Left renal cortex interstitium (tissue), 4 donors: ENCODE results near the gene CPSF4. TPM values are rescaled to one million over a fixed set of nuclear protein-coding genes. Genes with fewer than 3 reads are reported as not detected.
"Not testable (repeated sequence)": the region's sequence is repeated elsewhere in the genome, so short reads cannot be mapped to it uniquely, and the experiment has no call there.

Source experiments
- DNase-seq, 4 donors: peaks; one replicate each; pipeline ENCODE4 v3.0.0-alpha.2; 2013; ENCODE audit warnings: low read depth in 4 of 4, low spot score in 2 of 4, missing footprints in 1 of 4
- polyA plus RNA-seq, 4 donors: library from polyadenylated mRNA; unstranded; fragments of 120-200 nt; gene quantifications; one replicate each; pipeline ENCODE4 v1.2.1, GENCODE V29; 2013; ENCODE audit not compliant: insufficient read length in 4 of 4

Gene CPSF4
- polyA plus RNA-seq, 4 donors, result 23.0 to 47.7 (median 36.0) TPM

DNA sequence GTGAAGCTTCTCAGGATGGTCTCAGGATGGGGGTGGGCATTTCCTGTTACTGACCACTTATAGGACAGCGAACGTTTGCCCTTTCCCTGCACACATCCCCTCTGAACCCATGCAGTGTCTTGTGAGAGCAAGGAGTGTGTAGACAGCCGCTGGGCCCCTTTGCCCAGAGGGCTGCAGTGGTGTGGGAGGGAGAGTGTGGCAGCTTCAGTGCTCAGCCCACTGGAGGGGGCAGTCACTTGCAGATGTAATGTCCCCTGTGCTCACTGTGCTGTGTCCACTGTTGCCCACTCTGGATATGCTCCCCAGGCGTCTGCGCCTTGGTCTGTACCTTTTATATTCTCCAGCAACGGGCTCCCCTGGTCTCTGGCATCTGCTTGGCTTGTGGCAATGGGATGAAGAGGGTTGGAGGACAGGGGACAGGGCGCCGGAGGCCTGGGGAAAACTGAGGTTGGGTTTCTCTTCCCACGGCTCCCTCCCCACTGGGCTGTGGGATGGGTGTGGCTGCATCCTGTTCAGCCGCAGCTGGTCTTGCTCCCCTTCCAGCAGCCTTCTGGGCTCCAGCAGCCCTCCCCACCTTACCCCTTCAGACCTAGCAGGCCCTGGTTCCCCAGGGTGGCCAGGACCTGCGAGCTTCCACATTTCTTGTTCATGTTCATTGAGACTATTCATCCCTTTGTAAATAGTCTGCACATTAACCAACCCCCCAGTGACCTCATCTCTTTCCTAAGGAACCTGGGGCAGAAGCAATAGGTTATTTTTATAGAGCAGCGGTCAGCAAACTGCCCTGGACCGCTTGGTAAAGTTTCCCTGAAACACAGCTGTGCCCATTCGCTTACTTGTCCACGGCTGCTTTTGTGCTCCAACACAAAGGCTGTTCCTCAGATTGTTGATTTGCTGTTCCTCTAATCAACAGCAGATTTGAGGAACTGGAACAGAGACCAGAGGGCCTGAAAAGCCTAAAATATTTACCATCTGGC, 40.0 kb downstream of the CPSF4 start:
- no peak for DNase-seq

DNA sequence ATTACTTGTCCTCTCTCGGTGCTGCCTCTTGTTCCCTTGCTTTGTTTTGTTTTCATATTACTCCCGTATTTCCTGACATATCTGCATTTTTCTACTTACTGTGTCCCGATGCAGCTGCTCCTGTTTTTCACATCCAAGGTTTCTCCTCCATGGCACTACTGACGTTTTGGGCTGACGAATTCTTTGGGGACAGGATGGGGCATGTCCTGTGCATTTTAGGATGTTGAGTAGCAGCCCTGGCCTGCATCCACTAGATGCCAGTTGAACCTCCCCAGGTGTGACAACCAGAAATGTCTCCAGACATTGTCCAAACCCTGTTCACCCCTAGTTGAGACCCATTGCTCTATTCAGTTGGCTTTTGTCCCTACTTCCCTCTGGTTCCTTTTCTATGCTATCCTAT, 46.4 kb downstream of the CPSF4 start:
- DNase-seq, result no peak

DNA sequence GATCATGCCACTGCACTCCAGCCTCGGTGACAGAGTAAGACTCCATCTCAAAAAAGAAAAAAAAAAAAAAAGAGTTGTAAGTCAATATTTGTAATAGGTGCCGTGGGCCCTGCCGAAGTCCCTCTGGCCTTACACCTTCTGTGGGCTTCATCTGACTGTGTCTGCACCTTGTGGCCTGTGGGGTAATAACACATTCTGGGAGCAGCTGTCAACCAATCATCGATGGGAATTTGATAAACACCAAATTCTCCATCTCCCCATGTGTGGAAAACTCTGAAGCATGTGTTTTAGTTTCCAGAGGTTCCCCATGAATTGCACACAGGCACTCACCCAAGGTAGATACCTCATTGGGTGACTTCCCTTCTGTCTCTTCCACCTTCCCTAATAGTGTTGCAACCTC, 50.5 kb downstream of the CPSF4 start:
- DNase-seq, result no peak

DNA sequence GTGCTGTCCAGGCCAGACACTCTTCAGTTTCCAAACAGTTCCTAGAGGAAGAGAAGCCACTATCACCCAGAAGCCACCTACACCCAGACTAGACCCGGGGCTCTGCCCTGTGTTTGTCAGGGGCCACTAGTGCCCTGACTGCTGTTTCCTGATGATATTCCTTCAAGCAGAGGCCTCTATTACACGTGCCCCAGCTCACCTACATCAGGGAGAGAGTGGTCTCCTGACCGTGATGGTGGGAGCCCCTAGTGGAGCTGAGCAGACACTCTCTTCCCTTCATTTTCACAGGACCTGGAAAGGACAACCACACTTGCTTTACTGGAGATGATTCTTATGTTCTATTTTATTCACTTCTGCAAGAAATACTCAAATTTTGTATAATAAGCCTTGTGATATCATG, 52.1 kb downstream of the CPSF4 start:
- DNase-seq, result no peak

DNA sequence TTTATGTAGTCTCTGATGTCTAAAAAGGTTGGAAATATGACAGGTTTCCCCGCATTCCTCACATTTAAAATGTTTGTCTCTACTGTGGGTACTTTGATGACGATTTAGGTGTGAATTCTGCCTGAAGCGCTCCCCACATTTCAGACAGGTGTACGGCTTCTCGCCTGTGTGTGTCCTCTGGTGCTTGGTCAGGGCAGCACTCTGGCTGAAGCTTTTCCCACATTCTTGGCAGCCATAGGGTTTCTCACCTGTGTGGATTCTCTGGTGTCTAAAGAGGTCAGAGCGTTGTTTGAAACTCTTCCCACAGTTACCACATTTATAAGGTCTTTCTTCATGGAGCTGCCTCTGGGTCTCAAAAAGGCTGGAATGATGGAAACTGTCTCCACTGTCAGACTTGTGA, 55.1 kb downstream of the CPSF4 start:
- no peak for DNase-seq

DNA sequence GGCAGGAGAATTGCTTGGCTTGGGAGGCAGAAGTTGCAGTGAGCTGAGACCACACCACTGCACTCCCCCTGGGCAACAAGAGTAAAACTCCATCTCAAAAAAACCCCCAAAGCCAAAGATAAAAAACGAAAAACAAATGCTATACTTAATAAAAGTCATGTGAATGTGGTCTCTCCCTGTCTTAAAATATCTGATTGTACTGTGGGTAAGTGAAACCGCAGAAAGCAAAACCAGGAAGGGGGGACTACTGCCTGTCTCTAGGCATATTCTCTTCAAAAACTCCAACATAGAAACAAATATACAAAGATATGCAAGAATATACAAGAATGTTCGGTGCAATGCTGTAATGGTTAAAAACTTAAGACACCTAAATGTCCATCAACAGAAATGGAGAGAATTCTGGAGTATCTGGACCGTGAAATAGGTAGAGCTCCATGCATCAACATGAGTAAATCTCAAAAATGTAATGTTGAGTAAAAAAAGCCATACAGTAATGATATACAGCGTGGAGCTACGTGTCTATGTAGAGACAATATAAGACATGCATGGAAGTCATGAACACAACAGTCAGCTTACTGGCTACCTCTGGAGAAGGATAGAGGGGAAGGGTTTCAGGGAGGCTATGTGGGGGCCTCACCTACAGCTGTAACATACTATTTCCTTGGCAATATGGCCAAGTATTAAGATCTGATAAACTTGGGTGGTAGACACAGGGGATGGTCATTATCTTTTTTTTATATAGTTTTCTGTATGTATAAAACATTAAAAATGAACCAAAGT, 59.2 kb downstream of the CPSF4 start:
- DNase-seq, result no peak

DNA sequence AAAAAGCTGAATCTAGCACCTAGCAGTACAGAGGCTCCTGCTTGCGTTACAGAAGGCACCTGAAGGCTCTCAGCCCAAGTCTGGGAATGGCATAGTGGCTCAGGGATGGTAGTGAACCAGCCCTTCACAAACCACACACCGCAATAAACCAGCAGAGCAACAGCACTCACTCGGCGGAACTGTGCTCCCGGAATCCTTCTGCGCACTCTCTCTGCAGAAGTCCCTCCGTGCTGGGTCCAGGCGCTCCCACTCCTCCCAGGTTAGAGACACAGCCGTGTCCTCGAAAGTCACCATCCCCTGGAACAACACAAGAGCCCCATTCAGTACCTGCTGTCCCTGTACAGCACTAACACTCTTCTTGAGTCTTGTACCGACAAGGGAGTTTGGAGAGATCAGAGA, 59.8 kb downstream of the CPSF4 start:
- DNase-seq, result no peak

DNA sequence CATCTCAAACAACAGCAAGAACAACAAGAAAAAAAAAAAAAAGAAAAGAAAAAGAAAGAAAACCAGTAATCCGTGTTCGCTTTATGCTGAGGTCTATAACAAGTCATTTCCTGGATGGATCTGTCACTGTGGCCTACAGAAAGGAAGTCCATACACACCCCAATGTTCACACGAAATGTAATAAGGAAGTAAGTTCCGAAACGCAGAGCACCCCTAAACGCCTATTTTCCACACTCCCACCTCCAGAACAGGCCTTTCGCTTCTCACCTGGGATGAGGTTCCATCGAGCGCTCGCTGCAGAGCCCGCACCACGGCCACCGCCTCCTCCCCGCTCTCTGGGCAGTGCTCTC, 60.6 kb downstream of the CPSF4 start:
- DNase-seq, result no peak

DNA sequence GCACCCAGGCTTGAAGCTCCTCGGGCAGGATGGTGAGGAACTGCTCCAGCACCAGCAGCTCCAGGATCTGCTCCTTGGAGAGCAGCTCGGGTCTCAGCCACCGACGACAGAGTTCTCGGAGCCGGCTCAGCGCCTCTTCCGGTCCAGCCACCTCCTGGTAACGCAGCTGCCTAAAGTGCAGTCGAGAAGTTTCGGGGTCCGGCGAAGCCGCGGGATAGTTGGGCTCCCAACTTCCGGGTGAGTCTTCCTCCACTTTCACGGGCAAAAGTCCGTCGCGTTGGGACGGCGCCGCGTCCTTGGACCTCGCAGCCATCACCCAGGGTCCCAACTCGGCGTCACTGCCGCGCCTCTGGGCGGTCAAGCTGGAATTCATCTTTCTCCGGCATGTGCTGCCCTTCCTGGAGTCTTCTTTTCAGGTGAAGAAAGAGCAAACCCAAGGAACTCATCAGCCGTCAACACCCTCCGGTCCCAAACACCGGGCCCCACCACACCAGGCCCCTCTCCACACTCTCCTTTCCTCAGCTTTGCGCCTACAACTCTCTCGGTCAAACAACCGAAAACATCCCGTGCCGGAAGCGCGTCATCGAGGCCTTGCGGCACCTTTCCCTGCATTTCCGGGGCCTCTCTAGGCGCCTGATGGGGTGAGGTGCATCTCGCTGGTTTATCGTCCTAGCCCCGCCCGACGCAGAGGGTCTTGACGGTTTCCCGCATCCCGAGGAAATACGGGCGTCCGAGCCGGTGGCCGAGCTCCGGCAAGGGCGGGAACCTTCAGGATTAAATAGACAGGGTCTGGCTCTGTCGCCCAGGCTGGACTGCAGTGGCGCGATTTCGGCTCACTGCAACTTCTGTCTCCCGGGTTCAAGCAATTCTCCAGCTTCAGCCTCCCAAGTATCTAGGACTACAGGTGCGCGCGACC, 61.2 kb downstream of the CPSF4 start, which contains the start of gene ZNF394:
Gene ZNF394, minus strand, starts transcription at position 561 of the 916 bp plus-strand sequence. Its CDS starts 188 bp downstream, at position 373.
- DNase-seq, result peak; percentile 82 to 94 (median 84)

DNA sequence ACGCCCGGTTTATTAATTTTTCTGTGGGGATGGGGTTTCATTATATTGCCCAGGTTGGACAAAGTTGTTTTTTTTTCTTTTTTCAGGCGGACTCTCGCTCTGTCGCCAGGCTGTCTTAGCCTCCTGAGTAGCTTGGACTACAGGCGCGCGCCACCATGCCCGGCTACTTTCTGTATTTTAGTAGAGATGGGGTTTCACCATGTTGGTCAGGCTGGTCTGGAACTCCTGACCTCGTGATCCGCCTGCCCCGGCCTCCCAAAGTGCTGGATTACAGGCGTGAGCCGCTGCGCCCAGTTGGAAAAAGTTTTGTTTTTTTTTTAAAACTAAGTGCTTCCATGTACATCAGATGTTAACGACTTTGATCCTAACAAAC, 61.9 kb downstream of the CPSF4 start:
- DNase-seq, result no peak

DNA sequence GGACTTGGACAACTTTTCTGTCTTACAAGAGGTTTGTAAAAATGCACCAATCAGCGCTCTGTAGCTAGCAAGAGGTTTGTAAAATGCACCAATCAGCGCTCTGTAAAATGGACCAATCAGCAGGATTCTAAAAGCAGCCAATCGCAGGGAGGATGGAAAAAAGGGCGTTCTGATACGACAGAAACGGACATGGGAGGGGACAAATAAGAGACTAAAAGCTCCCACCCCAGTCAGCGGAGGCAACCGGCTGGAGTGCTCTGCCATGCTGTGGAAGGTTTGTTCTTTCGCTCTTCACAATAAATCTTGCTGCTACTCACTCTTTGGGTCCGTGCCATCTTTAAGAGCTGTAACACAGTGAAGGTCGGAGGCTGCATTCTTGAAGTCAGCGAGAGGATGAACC, 62.5 kb downstream of the CPSF4 start:
- not testable (repeated sequence) for DNase-seq

DNA sequence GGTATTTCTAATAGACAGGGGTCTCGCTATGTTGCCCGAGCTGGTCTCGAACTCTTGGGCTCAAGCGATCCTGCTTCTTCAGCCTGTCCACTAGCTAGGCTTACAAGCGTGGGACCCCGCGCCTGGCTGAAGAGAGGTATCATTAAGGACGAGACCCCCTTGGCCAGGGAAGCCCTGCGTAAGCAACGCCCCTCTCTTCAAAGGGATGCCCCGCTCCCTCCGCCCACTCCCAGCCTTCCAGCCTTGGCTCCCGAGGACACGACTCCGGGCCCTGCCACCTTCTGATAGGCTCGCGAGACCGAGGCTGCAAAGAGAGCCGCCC, 65.5 kb downstream of the CPSF4 start:
- DNase-seq, result no peak

DNA sequence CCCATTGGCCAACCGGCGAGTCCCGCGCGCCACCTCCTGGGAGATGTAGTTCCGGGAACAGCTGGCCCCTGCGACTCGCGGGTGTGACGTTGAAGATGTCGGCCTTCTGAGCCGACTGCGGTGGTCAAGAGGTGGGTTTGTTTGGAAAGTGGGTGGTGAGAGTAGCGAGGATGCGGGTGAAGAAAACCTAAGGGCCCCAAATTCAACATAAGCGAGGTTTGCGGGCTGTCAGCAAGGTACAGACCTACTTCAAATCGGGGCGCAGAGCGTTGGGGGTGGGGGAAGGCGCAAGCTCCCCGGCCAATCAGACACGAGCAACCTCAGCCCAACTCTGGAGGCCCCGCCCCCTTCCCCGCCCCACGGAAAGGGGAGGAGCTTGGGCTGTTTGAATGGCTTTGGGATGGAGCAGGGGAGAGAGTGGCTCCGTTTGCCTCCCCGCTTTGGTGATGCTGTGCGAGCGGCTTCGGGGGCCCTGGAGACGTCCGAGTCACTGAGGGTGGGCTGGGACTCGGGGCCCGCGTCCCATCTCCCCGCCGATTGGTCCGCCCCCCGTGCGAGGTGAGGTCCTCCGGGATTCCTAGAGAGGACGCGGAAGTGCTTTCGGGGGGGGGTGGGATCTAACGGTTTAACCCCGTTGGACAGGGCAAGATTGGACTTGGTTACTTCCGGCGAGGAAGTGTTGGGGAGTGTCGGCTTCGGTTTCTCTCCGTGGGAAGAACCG, 66.0 kb downstream of the CPSF4 start, which contains the start of gene ZKSCAN5:
Gene ZKSCAN5, plus strand, starts transcription at position 60 of the 721 bp plus-strand sequence. CDS start 1,383 bp downstream, outside the sequence.
- DNase-seq, result peak; percentile 96 to 99 (median 98)

DNA sequence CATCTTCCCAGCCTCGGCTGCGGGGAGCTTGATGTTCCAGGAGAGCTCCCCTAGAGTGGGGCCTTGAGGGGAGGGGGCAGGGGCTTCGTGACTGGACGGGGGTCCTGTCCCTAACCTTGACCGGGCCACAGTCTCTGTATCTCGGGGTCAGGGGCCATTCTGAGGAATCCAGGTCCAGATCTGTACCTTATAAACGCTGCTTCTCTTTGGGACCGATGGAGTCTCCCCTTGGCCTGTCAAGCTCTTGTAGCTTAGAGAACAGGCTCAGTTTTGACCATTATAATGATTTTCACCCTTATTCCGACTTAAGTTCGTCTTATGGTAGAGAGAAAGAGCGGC, 66.5 kb downstream of the CPSF4 start:
- no peak for DNase-seq

Other genes starting within 250 kb of the CPSF4 start
- not detected for gene KPNA7, start 230.8 kb upstream of the CPSF4 start, polyA plus RNA-seq
- gene MYH16, start 166.1 kb upstream of the CPSF4 start, polyA plus RNA-seq, result under 1 TPM in 3 of 4 donors, not detected in 1; 0.17 to 0.33 (median 0.21) TPM
- 100 to 1,000 TPM; 105 to 116 (median 107) TPM for gene ARPC1A, start 113.0 kb upstream of the CPSF4 start, polyA plus RNA-seq
- gene ARPC1B, start 64.2 kb upstream of the CPSF4 start, polyA plus RNA-seq, result 10 to 100 TPM; 28.1 to 43.0 (median 35.5) TPM
- 100 to 1,000 TPM; 145 to 161 (median 149) TPM for gene PDAP1, start 30.3 kb upstream of the CPSF4 start, polyA plus RNA-seq
- 100 to 1,000 TPM; 102 to 120 (median 108) TPM for gene BUD31, start 30.0 kb upstream of the CPSF4 start, polyA plus RNA-seq
- gene PTCD1, start 145 bp upstream of the CPSF4 start, polyA plus RNA-seq, result 1 to 10 TPM; 4.2 to 5.4 (median 4.9) TPM
- 100 to 1,000 TPM; 380 to 500 (median 431) TPM for gene ATP5MF, start 27.2 kb downstream of the CPSF4 start, polyA plus RNA-seq
- 10 to 100 TPM; 18.8 to 68.8 (median 36.4) TPM for gene ZNF789, start 33.9 kb downstream of the CPSF4 start, polyA plus RNA-seq
- 10 to 100 TPM; 13.5 to 20.8 (median 16.1) TPM for gene ZNF394, start 61.3 kb downstream of the CPSF4 start, polyA plus RNA-seq
- gene ZKSCAN5, start 65.7 kb downstream of the CPSF4 start, polyA plus RNA-seq, result 10 to 100 TPM; 14.8 to 16.7 (median 16.1) TPM
- gene FAM200A, start 113.2 kb downstream of the CPSF4 start, polyA plus RNA-seq, result 10 to 100 TPM; 13.3 to 16.9 (median 15.6) TPM
- 100 to 1,000 TPM in 1 of 4 donors, 10 to 100 TPM in 3; 65.7 to 112 (median 83.5) TPM for gene ZNF655, start 119.7 kb downstream of the CPSF4 start, polyA plus RNA-seq
- 1 to 10 TPM; 2.0 to 2.4 (median 2.1) TPM for gene TMEM225B, start 159.3 kb downstream of the CPSF4 start, polyA plus RNA-seq
- gene ZSCAN25, start 178.0 kb downstream of the CPSF4 start, polyA plus RNA-seq, result 10 to 100 TPM; 17.3 to 21.4 (median 19.6) TPM
- 1 to 10 TPM; 1.5 to 2.8 (median 1.8) TPM for gene CYP3A5, start 241.1 kb downstream of the CPSF4 start, polyA plus RNA-seq